ENCODE data around the gene AMDHD2.
A peak's percentile ranks its signal among the peaks of the same experiment; 100 is the strongest.
"Not testable (repeated sequence)": the region's sequence is repeated elsewhere in the genome, so short reads cannot be mapped to it uniquely, and the experiment has no call there.

The AMDHD2 gene

GRCh38 chr16:2476741-2477140, 43.4 kb upstream of the AMDHD2 start:
- Mint-ChIP-seq H3K27ac (no peak overlapping the region), H3K4me3 (peak overlapping the region; percentile 9), H3K36me3 (ENCODE audit: low read depth) (peaks cover 25% of the 10 kb centered on the region), H3K9me3 (no peaks in the 10 kb centered on the region), H3K4me1 (ENCODE audit: low read depth) (peaks cover 37% of the 10 kb centered on the region), H3K27me3 (peaks cover 19% of the 10 kb centered on the region)
- intact Hi-C loops (cut with micrococcal nuclease), result no loop called here

GRCh38 chr16:2477327-2477726, 42.8 kb upstream of the AMDHD2 start:
- Mint-ChIP-seq H3K27ac (no peak overlapping the region), H3K36me3 (ENCODE audit: low read depth) (peaks cover 25% of the 10 kb centered on the region), H3K4me1 (ENCODE audit: low read depth) (peaks cover 36% of the 10 kb centered on the region), H3K4me3 (peak overlapping the region; percentile 18), H3K27me3 (peaks cover 13% of the 10 kb centered on the region), H3K9me3 (no peaks in the 10 kb centered on the region)
- intact Hi-C loops (cut with micrococcal nuclease), result no loop called here

GRCh38 chr16:2478279-2478678, 41.9 kb upstream of the AMDHD2 start:
- H3K4me1 Mint-ChIP-seq (ENCODE audit: low read depth), result peaks cover 40% of the 10 kb centered on the region
- intact Hi-C loops (cut with micrococcal nuclease), result no loop called here
- peaks cover 7% of the 10 kb centered on the region for H3K27me3 Mint-ChIP-seq
- H3K9me3 Mint-ChIP-seq, result no peaks in the 10 kb centered on the region
- H3K4me3 Mint-ChIP-seq, result no peak overlapping the region
- H3K27ac Mint-ChIP-seq, result no peak overlapping the region
- peaks cover 26% of the 10 kb centered on the region for H3K36me3 Mint-ChIP-seq (ENCODE audit: low read depth)

GRCh38 chr16:2479996-2480395, 40.2 kb upstream of the AMDHD2 start:
- H3K27ac Mint-ChIP-seq; H3K4me3 Mint-ChIP-seq; H3K9me3 Mint-ChIP-seq; intact Hi-C loops (cut with micrococcal nuclease); H3K27me3 Mint-ChIP-seq: not testable (repeated sequence)
- peaks cover 53% of the 10 kb centered on the region for H3K4me1 Mint-ChIP-seq (ENCODE audit: low read depth)
- peaks cover 27% of the 10 kb centered on the region for H3K36me3 Mint-ChIP-seq (ENCODE audit: low read depth)

GRCh38 chr16:2480948-2481347, 39.2 kb upstream of the AMDHD2 start:
- Mint-ChIP-seq H3K27me3 (peaks cover 6% of the 10 kb centered on the region), H3K27ac (no peak overlapping the region), H3K4me3 (no peak overlapping the region), H3K36me3 (ENCODE audit: low read depth) (peaks cover 27% of the 10 kb centered on the region), H3K9me3 (no peaks in the 10 kb centered on the region), H3K4me1 (ENCODE audit: low read depth) (peaks cover 59% of the 10 kb centered on the region)
- intact Hi-C loops (cut with micrococcal nuclease), result no loop called here

- intact Hi-C loops (cut with micrococcal nuclease), result no loop called here
- Mint-ChIP-seq H3K36me3 (ENCODE audit: low read depth) (peaks cover 27% of the 10 kb centered on the region), H3K27ac (peak overlapping the region; percentile 77), H3K9me3 (no peaks in the 10 kb centered on the region), H3K4me1 (ENCODE audit: low read depth) (peaks cover 62% of the 10 kb centered on the region), H3K4me3 (no peak overlapping the region), H3K27me3 (peaks cover 6% of the 10 kb centered on the region)
Measured at GRCh38 chr16:2481676-2482075, 38.5 kb upstream of the AMDHD2 start.

- Mint-ChIP-seq H3K9me3 (no peaks in the 10 kb centered on the region), H3K27ac (peak overlapping the region; percentile 77), H3K4me1 (ENCODE audit: low read depth) (peaks cover 68% of the 10 kb centered on the region), H3K4me3 (no peak overlapping the region), H3K27me3 (peaks cover 6% of the 10 kb centered on the region), H3K36me3 (ENCODE audit: low read depth) (peaks cover 27% of the 10 kb centered on the region)
- intact Hi-C loops (cut with micrococcal nuclease), result no loop called here
Measured at GRCh38 chr16:2482249-2482648, 37.9 kb upstream of the AMDHD2 start.

- H3K36me3 Mint-ChIP-seq (ENCODE audit: low read depth), result peaks cover 27% of the 10 kb centered on the region
- peaks cover 6% of the 10 kb centered on the region for H3K27me3 Mint-ChIP-seq
- no peaks in the 10 kb centered on the region for H3K9me3 Mint-ChIP-seq
- H3K27ac Mint-ChIP-seq, result peak overlapping the region; percentile 77
- H3K4me1 Mint-ChIP-seq (ENCODE audit: low read depth), result peaks cover 68% of the 10 kb centered on the region
- peak overlapping the region; percentile 41 for H3K4me3 Mint-ChIP-seq
- intact Hi-C loops (cut with micrococcal nuclease), result no loop called here
Measured at GRCh38 chr16:2482708-2483534, 37.2 kb upstream of the AMDHD2 start.

- Mint-ChIP-seq H3K4me3 (no peak overlapping the region), H3K36me3 (ENCODE audit: low read depth) (peaks cover 23% of the 10 kb centered on the region), H3K9me3 (no peaks in the 10 kb centered on the region), H3K27ac (peak overlapping the region; percentile 92), H3K27me3 (peaks cover 6% of the 10 kb centered on the region), H3K4me1 (ENCODE audit: low read depth) (peaks cover 66% of the 10 kb centered on the region)
- intact Hi-C loops (cut with micrococcal nuclease), result no loop called here
Measured at GRCh38 chr16:2483939-2484897, 36.0 kb upstream of the AMDHD2 start.

- H3K27ac Mint-ChIP-seq, result peak overlapping the region; percentile 92
- intact Hi-C loops (cut with micrococcal nuclease), result no loop called here
- H3K36me3 Mint-ChIP-seq (ENCODE audit: low read depth), result peaks cover 19% of the 10 kb centered on the region
- H3K4me3 Mint-ChIP-seq, result no peak overlapping the region
- H3K9me3 Mint-ChIP-seq, result no peaks in the 10 kb centered on the region
- peaks cover 66% of the 10 kb centered on the region for H3K4me1 Mint-ChIP-seq (ENCODE audit: low read depth)
- H3K27me3 Mint-ChIP-seq, result peaks cover 6% of the 10 kb centered on the region
Measured at GRCh38 chr16:2484898-2485508, 35.2 kb upstream of the AMDHD2 start.

- no peaks in the 10 kb centered on the region for H3K9me3 Mint-ChIP-seq
- peaks cover 17% of the 10 kb centered on the region for H3K36me3 Mint-ChIP-seq (ENCODE audit: low read depth)
- H3K4me3 Mint-ChIP-seq, result peak overlapping the region; percentile 2
- H3K4me1 Mint-ChIP-seq (ENCODE audit: low read depth), result peaks cover 66% of the 10 kb centered on the region
- H3K27ac Mint-ChIP-seq, result peak overlapping the region; percentile 92
- intact Hi-C loops (cut with micrococcal nuclease), result no loop called here
- H3K27me3 Mint-ChIP-seq, result peaks cover 6% of the 10 kb centered on the region
Measured at GRCh38 chr16:2485811-2486507, 34.2 kb upstream of the AMDHD2 start.

GRCh38 chr16:2486645-2487516, 33.3 kb upstream of the AMDHD2 start:
- H3K4me1 Mint-ChIP-seq (ENCODE audit: low read depth), result peaks cover 65% of the 10 kb centered on the region
- peak overlapping the region; percentile 92 for H3K27ac Mint-ChIP-seq
- peak overlapping the region; percentile 60 for H3K4me3 Mint-ChIP-seq
- peaks cover 16% of the 10 kb centered on the region for H3K36me3 Mint-ChIP-seq (ENCODE audit: low read depth)
- intact Hi-C loops (cut with micrococcal nuclease), result no loop called here
- H3K27me3 Mint-ChIP-seq, result peaks cover 6% of the 10 kb centered on the region
- H3K9me3 Mint-ChIP-seq, result no peaks in the 10 kb centered on the region

GRCh38 chr16:2487517-2487842, 32.7 kb upstream of the AMDHD2 start:
- intact Hi-C loops (cut with micrococcal nuclease), result no loop called here
- no peaks in the 10 kb centered on the region for H3K9me3 Mint-ChIP-seq
- peaks cover 6% of the 10 kb centered on the region for H3K27me3 Mint-ChIP-seq
- H3K4me1 Mint-ChIP-seq (ENCODE audit: low read depth), result peaks cover 59% of the 10 kb centered on the region
- peak overlapping the region; percentile 60 for H3K4me3 Mint-ChIP-seq
- peaks cover 16% of the 10 kb centered on the region for H3K36me3 Mint-ChIP-seq (ENCODE audit: low read depth)
- peak overlapping the region; percentile 92 for H3K27ac Mint-ChIP-seq
